SK-N-SH (cell line): ENCODE measurements around the gene PRICKLE3. TPM values are rescaled to one million over a fixed set of nuclear protein-coding genes. Genes with fewer than 3 reads are reported as not detected.

Experiments used
- CTCF ChIA-PET: fragments of 300-600, 350-600 bp; formaldehyde crosslinking; extraction: SDS; loops from one replicate; lab custom pipeline; 2021; lab: Yijun Ruan, JAX
- POLR2A ChIA-PET: fragments of 350-600 bp; sonication (Branson Sonifier 250); formaldehyde crosslinking; extraction: SDS; loops from one replicate; lab custom pipeline; 2020; ENCODE audit warnings: antibody characterized with exemption, inconsistent platforms; lab: Yijun Ruan, JAX
- DNase-seq: peaks from one replicate; pipeline ENCODE4 v3.0.0; 2012
- H2AFZ ChIP-seq: fragments of 200-600 bp; sonication (generic); 2 replicates; pipeline ENCODE4 v1.8.1; 2016; ENCODE audit warnings: antibody characterized with exemption, mild to moderate bottlenecking, low read depth
- H3F3A ChIP-seq: fragments of 200-600 bp; sonication (generic); replicated peaks from 2 replicates; pipeline ENCODE3; 2016; ENCODE audit warnings: antibody characterized with exemption, mild to moderate bottlenecking; ENCODE audit not compliant: insufficient read depth
- H3K27ac ChIP-seq, 2 experiments: fragments of 200-500 bp in 1 of 2; fragments of 200-600 bp in 1 of 2; sonication (Bioruptor generic) in 1 of 2; sonication (generic), shearing (Covaris generic) in 1 of 2; 2 replicates each; pipeline versions ENCODE4 v1.5.1 to v1.6.1; 2014 to 2016; ENCODE audit warnings: low read depth in 2 of 2, inconsistent platforms in 1 of 2, low read length in 1 of 2, mild to moderate bottlenecking in 1 of 2, mixed read lengths in 1 of 2
- H3K27me3 ChIP-seq: fragments of 200-600 bp; sonication (generic), shearing (Covaris generic); 2 replicates; pipeline ENCODE4 v1.6.1; 2016; ENCODE audit warnings: mixed run types; ENCODE audit not compliant: insufficient read depth
- H3K36me3 ChIP-seq, 2 experiments: fragments of 200-500 bp in 1 of 2; fragments of 200-600 bp in 1 of 2; sonication (Bioruptor generic) in 1 of 2; sonication (generic) in 1 of 2; replicated peaks in 1 of 2; 2 replicates each; pipeline versions ENCODE3 to v1.5.1; 2014 to 2016; ENCODE audit warnings: low read length in 1 of 2, mild to moderate bottlenecking in 1 of 2; ENCODE audit not compliant: insufficient read depth in 2 of 2, control insufficient read depth in 1 of 2
- H3K4me1 ChIP-seq, 2 experiments: fragments of 200-500 bp in 1 of 2; fragments of 200-600 bp in 1 of 2; sonication (Bioruptor generic) in 1 of 2; sonication (generic), shearing (Covaris generic) in 1 of 2; 2 replicates each; pipeline versions ENCODE4 v1.5.1 to v1.6.1; 2014 to 2016; ENCODE audit warnings: low read depth in 1 of 2, low read length in 1 of 2, mixed run types in 1 of 2; ENCODE audit not compliant: insufficient read depth in 2 of 2, control insufficient read depth in 1 of 2
- H3K4me2 ChIP-seq: fragments of 200-600 bp; sonication (generic), shearing (Covaris generic); 2 replicates; pipeline ENCODE4 v1.6.1; 2017; ENCODE audit warnings: mixed run types
- H3K4me3 ChIP-seq, 2 experiments: fragments of 200-500 bp in 1 of 2; fragments of 200-600 bp in 1 of 2; sonication (Bioruptor generic) in 1 of 2; sonication (generic), shearing (Covaris generic) in 1 of 2; 2 replicates each; pipeline versions ENCODE4 v1.5.1 to v1.8.1; 2014 to 2016; ENCODE audit warnings: low read depth in 2 of 2, inconsistent platforms in 1 of 2, low read length in 1 of 2, mild to moderate bottlenecking in 1 of 2, mixed read lengths in 1 of 2, moderate library complexity in 1 of 2
- H3K79me2 ChIP-seq: fragments of 200-600 bp; sonication (generic); 2 replicates; pipeline ENCODE4 v1.8.1; 2017; ENCODE audit warnings: mild to moderate bottlenecking; ENCODE audit not compliant: insufficient read depth
- H3K9ac ChIP-seq: fragments of 200-600 bp; sonication (generic); 2 replicates; pipeline ENCODE4 v1.6.1; 2017; ENCODE audit warnings: mixed run types
- H3K9me2 ChIP-seq: fragments of 200-600 bp; sonication (generic); 2 replicates; pipeline ENCODE4 v1.6.1; 2017; ENCODE audit warnings: mixed run types
- H3K9me3 ChIP-seq: fragments of 200-600 bp; sonication (generic); 2 replicates; pipeline ENCODE4 v1.6.1; 2017; ENCODE audit warnings: mixed run types, mild to moderate bottlenecking, moderate library complexity
- H4K20me1 ChIP-seq: fragments of 200-600 bp; sonication (generic); 2 replicates; pipeline ENCODE4 v1.6.1; 2017; ENCODE audit warnings: mild to moderate bottlenecking, mixed run types; ENCODE audit not compliant: insufficient read depth
- ELF1 ChIP-seq: IDR thresholded peaks from 2 replicates; pipeline ENCODE4 v1.4.0; 2012
- FOSL2 ChIP-seq: IDR thresholded peaks from 2 replicates; pipeline ENCODE4 v1.4.0; 2012; ENCODE audit warnings: low read depth, mild to moderate bottlenecking, moderate library complexity, borderline replicate concordance
- GABPA ChIP-seq: IDR thresholded peaks from 2 replicates; pipeline ENCODE4 v1.4.0; 2012; ENCODE audit warnings: low read depth, mild to moderate bottlenecking
- JUND ChIP-seq: IDR thresholded peaks from 2 replicates; pipeline ENCODE4 v1.4.0; 2012
- MXI1 ChIP-seq: IDR thresholded peaks from 2 replicates; pipeline ENCODE4 v1.6.1; 2012; ENCODE audit warnings: mild to moderate bottlenecking, low read depth, low read length, improper control_type of control experiment
- POLR2AphosphoS5 ChIP-seq: IDR thresholded peaks from 2 replicates; pipeline ENCODE4 v1.6.1; 2012; ENCODE audit warnings: low read depth, low read length
- RAD21 ChIP-seq: IDR thresholded peaks from 2 replicates; pipeline ENCODE4 v1.6.1; 2012; ENCODE audit warnings: mild to moderate bottlenecking, low read length
- RCOR1 ChIP-seq: fragments of 150-350 bp; IDR thresholded peaks from 2 replicates; pipeline ENCODE4 v1.6.1; 2017; ENCODE audit warnings: antibody characterized with exemption, low read length
- SIN3A ChIP-seq: IDR thresholded peaks from 2 replicates; pipeline ENCODE4 v1.6.1; 2012; ENCODE audit warnings: low read depth, mild to moderate bottlenecking, low read length, moderate library complexity, borderline replicate concordance
- TAF1 ChIP-seq: IDR thresholded peaks from 2 replicates; pipeline ENCODE4 v1.6.1; 2012; ENCODE audit warnings: low read depth, mild to moderate bottlenecking, low read length, moderate library complexity, borderline replicate concordance
- USF1 ChIP-seq: IDR thresholded peaks from 2 replicates; pipeline ENCODE4 v1.4.0; 2012; ENCODE audit warnings: low read depth, borderline replicate concordance
- USF2 ChIP-seq: fragments of 150-350 bp; IDR thresholded peaks from 2 replicates; pipeline ENCODE4 v1.6.1; 2017; ENCODE audit warnings: antibody characterized with exemption, low read length, low read depth, borderline replicate concordance
- WGBS: methylation state at CpG from one replicate; pipeline ENCODE4 v1.1.6; 2017; ENCODE audit warnings: low lambda C conversion rate; 5-methylcytosine and 5-hydroxymethylcytosine counted together
- polyA plus RNA-seq, 3 experiments: library from polyadenylated mRNA; depleted of rRNA; stranded (reverse); fragments of >200 nt; gene quantifications; 2 replicates each; pipeline ENCODE4 v1.2.3, GENCODE V29; 2012

PRICKLE3 gene
- polyA plus RNA-seq, 1 of the 3 experiments (the other 2 are of a cell fraction) = 0.07 TPM

- H3K4me1 ChIP-seq = no peaks in the 10 kb centered on the region; a peak in 1 of 4 replicates
- H3K9ac ChIP-seq = no peak overlapping the region
- H4K20me1 ChIP-seq = no peaks in the 10 kb centered on the region
- H3K4me3 ChIP-seq = no peak overlapping the region
- no peak overlapping the region for H3K4me2 ChIP-seq
- POLR2A ChIA-PET = no interaction called here
- no peaks in the 10 kb centered on the region for H3K9me3 ChIP-seq
- H3K36me3 ChIP-seq = no peaks in the 10 kb centered on the region
- peaks cover 5% of the 10 kb centered on the region; the same call in 1 of the 2 replicates for H3K27me3 ChIP-seq
- H3F3A ChIP-seq = no peaks in the 10 kb centered on the region
- no peak for TF ChIP-seq USF2
- no peak for TF ChIP-seq JUND
- no peak for TF ChIP-seq RAD21
- TF ChIP-seq, all 33 proteins: peak for 0
- Histone ChIP-seq H3K79me2 (no peaks in the 10 kb centered on the region), H3K27ac (no peak overlapping the region), H3K9me2 (no peaks in the 10 kb centered on the region), H2AFZ (no peak overlapping the region)
- CTCF ChIA-PET = no interaction called here
- WGBS = 58% methylated on average over 13 of the region's 15 CpGs
- DNase-seq = no peak
Measured at GRCh38 chrX:49187028-49187394, 838 bp upstream of the PRICKLE3 start.

- WGBS = 70% methylated on average over 27 of the region's 46 CpGs
- H3K9me3 ChIP-seq = no peaks in the 10 kb centered on the region
- H3K4me3 ChIP-seq = no peak overlapping the region
- ChIA-PET POLR2A (no interaction called here), CTCF (no interaction called here)
- H3K9me2 ChIP-seq = no peaks in the 10 kb centered on the region
- no peaks in the 10 kb centered on the region for H3K36me3 ChIP-seq
- no peak overlapping the region for H3K4me2 ChIP-seq
- no peak overlapping the region for H3K27ac ChIP-seq
- DNase-seq = no peak
- no peak overlapping the region for H3K9ac ChIP-seq
- H2AFZ ChIP-seq = no peak overlapping the region
- no peaks in the 10 kb centered on the region for H3F3A ChIP-seq
- H3K27me3 ChIP-seq = peaks cover 5% of the 10 kb centered on the region; the same call in 1 of the 2 replicates
- H3K4me1 ChIP-seq = no peaks in the 10 kb centered on the region
- no peaks in the 10 kb centered on the region for H3K79me2 ChIP-seq
- no peak for TF ChIP-seq SIN3A
- TF ChIP-seq GABPA = no peak
- no peak for TF ChIP-seq ELF1
- no peaks in the 10 kb centered on the region for H4K20me1 ChIP-seq
Measured at GRCh38 chrX:49184294-49185281, 1.6 kb downstream of the PRICKLE3 start.

- no peak overlapping the region for H3K4me2 ChIP-seq
- H3K27me3 ChIP-seq = peaks cover 5% of the 10 kb centered on the region; the same call in 1 of the 2 replicates
- POLR2A ChIA-PET = no interaction called here
- CTCF ChIA-PET = no interaction called here
- H3K27ac ChIP-seq = no peak overlapping the region
- H3K36me3 ChIP-seq = no peaks in the 10 kb centered on the region
- no peak overlapping the region for H3K4me3 ChIP-seq
- DNase-seq = no peak
- TF ChIP-seq RCOR1 (no peak), MXI1 (no peak), TAF1 (no peak), POLR2AphosphoS5 (no peak), FOSL2 (no peak), USF1 (no peak)
- H3K9ac ChIP-seq = no peak overlapping the region
- 34% methylated on average over 10 of the region's 18 CpGs for WGBS
- H3K9me3 ChIP-seq = no peaks in the 10 kb centered on the region
- no peaks in the 10 kb centered on the region for H3K79me2 ChIP-seq
- H2AFZ ChIP-seq = no peak overlapping the region
- H3K4me1 ChIP-seq = no peaks in the 10 kb centered on the region
- no peaks in the 10 kb centered on the region for H4K20me1 ChIP-seq
- H3F3A ChIP-seq = no peaks in the 10 kb centered on the region
- no peaks in the 10 kb centered on the region for H3K9me2 ChIP-seq
Measured at GRCh38 chrX:49183701-49184281, 2.4 kb downstream of the PRICKLE3 start.
